Right ventricle myocardium inferior (tissue), 1 donor: ENCODE measurements around the gene CTH. TPM values are rescaled to one million over a fixed set of nuclear protein-coding genes. Genes with fewer than 3 reads are reported as not detected.
"Not testable (repeated sequence)": the region's sequence is repeated elsewhere in the genome, so short reads cannot be mapped to it uniquely, and the experiment has no call there.

ENCODE experiments used
- ATAC-seq: fragments of 200-7000 bp; cut with Tn5 transposase; one replicate; pipeline ENCODE4 v1.9.1; 2020; ENCODE audit warnings: mild to moderate bottlenecking, moderate library complexity
- DNase-seq: peaks from one replicate; pipeline ENCODE4 v3.0.0; 2021; ENCODE audit errors: missing footprints
- intact Hi-C: fragments of 100-400 bp; cut with DNase I; formaldehyde crosslinking; loops from one replicate; pipeline ENCODE4 v1.11.0; 2022
- total RNA-seq: library from RNA; stranded (reverse); fragmentation: NEBNext Ultra II Directional; extraction: Animal tissue kit (Norgen Biotek cat#: 25700); gene quantifications from one replicate; pipeline ENCODE4 v1.2.1, GENCODE V29; 2021
- donor health status: DM: no; HTN: yes; CAD: no; lungs with severe emphysema.

Gene CTH
- total RNA-seq, 1 donor from 2014 or later: 0.60 TPM

- ATAC-seq (no peak), DNase-seq (no peak)
- intact Hi-C loops: no loop called here
Observed at GRCh38 chr1:70401974-70402373, 9.1 kb upstream of the CTH start.

GRCh38 chr1:70403759-70404158 lies 7.3 kb upstream of the CTH start:
- intact Hi-C loops: no loop called here

GRCh38 chr1:70405780-70406416 lies 5.2 kb upstream of the CTH start:
- DNase-seq (no peak), ATAC-seq (no peak)
- intact Hi-C loops: no loop called here

More at GRCh38 chr1:70403759-70404158, 7.3 kb upstream of the CTH start:
- DNase-seq (no peak), ATAC-seq (no peak)

GRCh38 chr1:70409136-70409535 lies 1.9 kb upstream of the CTH start:
- no peak for ATAC-seq
- intact Hi-C loops: no loop called here
- no peak for DNase-seq

- ATAC-seq (peak; percentile 36), DNase-seq (no peak)
- intact Hi-C loops: loop anchor here (2.0 to 10.0 kb wide), 2 partner anchors 57 to 207 kb away; partner anchors contain the start of genes ANKRD13C and LRRC40
Observed at GRCh38 chr1:70411360-70411844, 334 bp downstream of the CTH start.

- DNase-seq (no peak), ATAC-seq (no peak)
- intact Hi-C loops: loop anchor here (10.0 kb wide), 1 partner anchor 211 kb away; the partner anchor contains the start of gene LRRC40
Observed at GRCh38 chr1:70415882-70416281, 4.8 kb downstream of the CTH start.

GRCh38 chr1:70418973-70419734 lies 8.1 kb downstream of the CTH start:
- not testable (repeated sequence) for DNase-seq, ATAC-seq
- intact Hi-C loops: loop anchor here (10.0 kb wide), 1 partner anchor 214 kb away; the partner anchor contains the start of gene LRRC40

GRCh38 chr1:70420320-70420719 lies 9.3 kb downstream of the CTH start:
- intact Hi-C loops: no loop called here
- no peak for DNase-seq
- no peak for ATAC-seq

GRCh38 chr1:70426154-70427131 lies 15.4 kb downstream of the CTH start:
- ATAC-seq (no peak), DNase-seq (no peak)
- intact Hi-C loops: no loop called here

- ATAC-seq (no peak), DNase-seq (no peak)
- intact Hi-C loops: no loop called here
Observed at GRCh38 chr1:70427976-70428375, 16.9 kb downstream of the CTH start.

GRCh38 chr1:70429219-70429618 lies 18.2 kb downstream of the CTH start:
- no peak for ATAC-seq
- intact Hi-C loops: no loop called here
- DNase-seq: no peak

- ATAC-seq (no peak), DNase-seq (no peak)
- intact Hi-C loops: no loop called here
Observed at GRCh38 chr1:70429757-70430156, 18.7 kb downstream of the CTH start.

GRCh38 chr1:70431317-70431716 lies 20.2 kb downstream of the CTH start:
- intact Hi-C loops: no loop called here
- no peak for ATAC-seq
- DNase-seq: no peak

GRCh38 chr1:70431874-70432273 lies 20.8 kb downstream of the CTH start:
- no peak for DNase-seq
- no peak for ATAC-seq
- intact Hi-C loops: no loop called here

- intact Hi-C loops: no loop called here
- no peak for ATAC-seq
Observed at GRCh38 chr1:70434253-70434859, 23.3 kb downstream of the CTH start.

GRCh38 chr1:70436622-70437251 lies 25.7 kb downstream of the CTH start:
- intact Hi-C loops: no loop called here
- no peak for DNase-seq
- ATAC-seq: no peak

More at GRCh38 chr1:70434253-70434859, 23.3 kb downstream of the CTH start:
- DNase-seq: no peak

GRCh38 chr1:70438529-70438928 lies 27.5 kb downstream of the CTH start:
- ATAC-seq (no peak), DNase-seq (no peak)
- intact Hi-C loops: no loop called here
